Neural cell (in vitro differentiated cells): ENCODE data around the gene CAMSAP2. TPM values are rescaled to one million over a fixed set of nuclear protein-coding genes. Genes with fewer than 3 reads are reported as not detected.

Source experiments
- H2AFZ ChIP-seq: fragments of 200-600, 300-800 bp; sonication (generic), shearing (Covaris generic); 2 replicates; pipeline ENCODE4 v1.6.0; 2014; ENCODE audit warnings: low read depth, mild to moderate bottlenecking, antibody characterized with exemption, low read length, moderate library complexity
- H3F3A ChIP-seq: fragments of 200-600 bp; shearing (Covaris generic); 2 replicates; pipeline ENCODE4 v1.6.1; 2016; ENCODE audit warnings: mild to moderate bottlenecking, moderate library complexity, mixed read lengths, antibody characterized with exemption, low read length; ENCODE audit not compliant: insufficient read depth, poor library complexity, severe bottlenecking
- H3K27ac ChIP-seq: fragments of 200-600, 300-800 bp; sonication (generic), shearing (Covaris generic); 2 replicates; pipeline ENCODE4 v1.5.1; 2014; ENCODE audit warnings: mild to moderate bottlenecking, low read length, moderate library complexity
- H3K27me3 ChIP-seq: fragments of 300-800, 200-600 bp; sonication (generic), shearing (Covaris generic); 2 replicates; pipeline ENCODE4 v1.6.0; 2014; ENCODE audit warnings: mild to moderate bottlenecking, low read depth, low read length, moderate library complexity; ENCODE audit not compliant: insufficient read depth
- H3K36me3 ChIP-seq: fragments of 300-800, 200-600 bp; sonication (generic), shearing (Covaris generic); 2 replicates; pipeline ENCODE4 v1.5.1; 2014; ENCODE audit warnings: mild to moderate bottlenecking, antibody characterized with exemption, low read length, moderate library complexity; ENCODE audit not compliant: insufficient read depth
- H3K4me2 ChIP-seq: fragments of 300-800, 200-600 bp; sonication (generic), shearing (Covaris generic); 2 replicates; pipeline ENCODE4 v1.6.0; 2014; ENCODE audit warnings: mild to moderate bottlenecking, low read length
- H3K4me3 ChIP-seq: fragments of 300-800, 200-600 bp; sonication (generic), shearing (Covaris generic); 2 replicates; pipeline ENCODE4 v1.5.1; 2014; ENCODE audit warnings: mild to moderate bottlenecking, low read length, moderate library complexity
- H3K79me2 ChIP-seq: fragments of 200-600 bp; shearing (Covaris generic); replicated peaks from 2 replicates; pipeline ENCODE4 v1.6.0; 2014; ENCODE audit warnings: mild to moderate bottlenecking, low read length, moderate library complexity; ENCODE audit not compliant: insufficient read depth
- H3K9ac ChIP-seq: fragments of 300-800, 200-600 bp; sonication (generic), shearing (Covaris generic); 2 replicates; pipeline ENCODE4 v1.6.1; 2016; ENCODE audit warnings: mild to moderate bottlenecking, low read length, mixed read lengths
- H3K9me2 ChIP-seq: fragments of 200-600 bp; shearing (Covaris generic); 2 replicates; pipeline ENCODE4 v1.6.1; 2016; ENCODE audit warnings: mild to moderate bottlenecking, low read length, mixed read lengths; ENCODE audit not compliant: insufficient read depth
- H3K9me3 ChIP-seq: fragments of 200-600, 300-800 bp; sonication (generic), shearing (Covaris generic); 2 replicates; pipeline ENCODE4 v1.6.1; 2016; ENCODE audit warnings: mild to moderate bottlenecking, mixed run types, low read length, moderate library complexity, mixed read lengths
- H4K20me1 ChIP-seq: fragments of 200-600 bp; shearing (Covaris generic); 2 replicates; pipeline ENCODE4 v1.6.1; 2016; ENCODE audit warnings: mild to moderate bottlenecking, mixed run types; ENCODE audit not compliant: insufficient read depth
- EP300 ChIP-seq: fragments of 450-650 bp; conservative IDR thresholded peaks from 2 replicates; pipeline ENCODE4 v1.6.1; 2014; ENCODE audit warnings: antibody characterized with exemption, mild to moderate bottlenecking, moderate library complexity; ENCODE audit not compliant: poor library complexity, severe bottlenecking
- EZH2 ChIP-seq: fragments of 200-600, 300-800 bp; shearing (Covaris generic), sonication (generic); IDR thresholded peaks from 2 replicates; pipeline ENCODE4 v1.6.1; 2014; ENCODE audit warnings: antibody characterized with exemption, low read length, borderline replicate concordance, mild to moderate bottlenecking; ENCODE audit not compliant: insufficient read depth, poor library complexity, severe bottlenecking
- MXI1 ChIP-seq: fragments of 450-650 bp; conservative IDR thresholded peaks from 2 replicates; pipeline ENCODE4 v1.6.1; 2014; ENCODE audit warnings: antibody characterized with exemption, mild to moderate bottlenecking; ENCODE audit not compliant: poor library complexity, severe bottlenecking
- POLR2AphosphoS5 ChIP-seq: IDR thresholded peaks from 2 replicates; pipeline ENCODE4 v1.6.1; 2012
- RAD21 ChIP-seq: fragments of 450-650 bp; conservative IDR thresholded peaks from 2 replicates; pipeline ENCODE4 v1.6.1; 2014; ENCODE audit warnings: antibody characterized with exemption, mild to moderate bottlenecking, moderate library complexity
- SMC3 ChIP-seq: fragments of 450-650 bp; conservative IDR thresholded peaks from 2 replicates; pipeline ENCODE4 v1.6.1; 2014; ENCODE audit warnings: antibody characterized with exemption, mild to moderate bottlenecking, moderate library complexity; ENCODE audit not compliant: poor library complexity
- TAF1 ChIP-seq: IDR thresholded peaks from 2 replicates; pipeline ENCODE4 v1.6.1; 2012; ENCODE audit warnings: low read depth
- polyA plus RNA-seq: library from polyadenylated mRNA; depleted of rRNA; stranded (reverse); fragments of >200 nt; gene quantifications from 2 replicates; pipeline ENCODE4 v1.2.3, GENCODE V29; 2014
- TF ChIP-seq, protein P1 (sequence below): fragments of 450-650 bp; IDR thresholded peaks from 2 replicates; pipeline ENCODE4 v1.5.1; 2014; ENCODE audit warnings: antibody characterized with exemption, mild to moderate bottlenecking, moderate library complexity; ENCODE audit not compliant: poor library complexity, severe bottlenecking
- TF ChIP-seq, protein P2 (sequence below): IDR thresholded peaks from 2 replicates; pipeline ENCODE4 v1.6.1; 2012; ENCODE audit warnings: borderline replicate concordance

The CAMSAP2 gene
- polyA plus RNA-seq, 1 donor from 2014 or later, result 52.7 TPM

DNA sequence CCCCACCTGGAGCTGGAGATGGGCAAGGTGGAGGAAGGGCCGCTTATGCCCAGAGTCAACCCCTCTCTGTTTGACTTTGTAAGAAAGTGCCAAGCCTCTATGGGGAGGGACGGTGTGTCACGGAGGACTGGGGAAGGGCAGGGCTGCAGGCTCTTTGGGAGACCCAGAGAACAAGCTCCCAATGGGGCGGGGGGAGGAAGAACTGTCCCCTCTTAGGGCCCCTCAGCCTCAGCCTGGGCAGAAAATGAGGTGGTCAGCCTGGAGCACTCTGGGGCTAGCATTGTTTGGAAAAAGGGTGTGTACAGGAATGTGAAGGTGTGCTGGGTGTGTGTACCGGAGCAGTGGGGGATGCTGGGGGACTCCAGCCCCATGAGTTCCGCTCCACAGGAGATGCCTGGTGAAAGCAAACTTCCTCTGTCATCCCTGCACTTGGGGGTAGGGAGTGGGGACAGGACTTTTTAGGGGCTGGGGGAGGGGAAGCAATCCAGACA lies 154.8 kb downstream of the CAMSAP2 start:
- H3K27ac ChIP-seq, result no peak overlapping the region
- H4K20me1 ChIP-seq, result no peaks in the 10 kb centered on the region
- TF ChIP-seq SMC3 (no peak), EZH2 (no peak), TAF1 (no peak), POLR2AphosphoS5 (no peak), RAD21 (no peak), MXI1 (no peak), EP300 (no peak)
- TF ChIP-seq, protein P1, sequence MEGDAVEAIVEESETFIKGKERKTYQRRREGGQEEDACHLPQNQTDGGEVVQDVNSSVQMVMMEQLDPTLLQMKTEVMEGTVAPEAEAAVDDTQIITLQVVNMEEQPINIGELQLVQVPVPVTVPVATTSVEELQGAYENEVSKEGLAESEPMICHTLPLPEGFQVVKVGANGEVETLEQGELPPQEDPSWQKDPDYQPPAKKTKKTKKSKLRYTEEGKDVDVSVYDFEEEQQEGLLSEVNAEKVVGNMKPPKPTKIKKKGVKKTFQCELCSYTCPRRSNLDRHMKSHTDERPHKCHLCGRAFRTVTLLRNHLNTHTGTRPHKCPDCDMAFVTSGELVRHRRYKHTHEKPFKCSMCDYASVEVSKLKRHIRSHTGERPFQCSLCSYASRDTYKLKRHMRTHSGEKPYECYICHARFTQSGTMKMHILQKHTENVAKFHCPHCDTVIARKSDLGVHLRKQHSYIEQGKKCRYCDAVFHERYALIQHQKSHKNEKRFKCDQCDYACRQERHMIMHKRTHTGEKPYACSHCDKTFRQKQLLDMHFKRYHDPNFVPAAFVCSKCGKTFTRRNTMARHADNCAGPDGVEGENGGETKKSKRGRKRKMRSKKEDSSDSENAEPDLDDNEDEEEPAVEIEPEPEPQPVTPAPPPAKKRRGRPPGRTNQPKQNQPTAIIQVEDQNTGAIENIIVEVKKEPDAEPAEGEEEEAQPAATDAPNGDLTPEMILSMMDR, result no peak
- TF ChIP-seq, protein P2, sequence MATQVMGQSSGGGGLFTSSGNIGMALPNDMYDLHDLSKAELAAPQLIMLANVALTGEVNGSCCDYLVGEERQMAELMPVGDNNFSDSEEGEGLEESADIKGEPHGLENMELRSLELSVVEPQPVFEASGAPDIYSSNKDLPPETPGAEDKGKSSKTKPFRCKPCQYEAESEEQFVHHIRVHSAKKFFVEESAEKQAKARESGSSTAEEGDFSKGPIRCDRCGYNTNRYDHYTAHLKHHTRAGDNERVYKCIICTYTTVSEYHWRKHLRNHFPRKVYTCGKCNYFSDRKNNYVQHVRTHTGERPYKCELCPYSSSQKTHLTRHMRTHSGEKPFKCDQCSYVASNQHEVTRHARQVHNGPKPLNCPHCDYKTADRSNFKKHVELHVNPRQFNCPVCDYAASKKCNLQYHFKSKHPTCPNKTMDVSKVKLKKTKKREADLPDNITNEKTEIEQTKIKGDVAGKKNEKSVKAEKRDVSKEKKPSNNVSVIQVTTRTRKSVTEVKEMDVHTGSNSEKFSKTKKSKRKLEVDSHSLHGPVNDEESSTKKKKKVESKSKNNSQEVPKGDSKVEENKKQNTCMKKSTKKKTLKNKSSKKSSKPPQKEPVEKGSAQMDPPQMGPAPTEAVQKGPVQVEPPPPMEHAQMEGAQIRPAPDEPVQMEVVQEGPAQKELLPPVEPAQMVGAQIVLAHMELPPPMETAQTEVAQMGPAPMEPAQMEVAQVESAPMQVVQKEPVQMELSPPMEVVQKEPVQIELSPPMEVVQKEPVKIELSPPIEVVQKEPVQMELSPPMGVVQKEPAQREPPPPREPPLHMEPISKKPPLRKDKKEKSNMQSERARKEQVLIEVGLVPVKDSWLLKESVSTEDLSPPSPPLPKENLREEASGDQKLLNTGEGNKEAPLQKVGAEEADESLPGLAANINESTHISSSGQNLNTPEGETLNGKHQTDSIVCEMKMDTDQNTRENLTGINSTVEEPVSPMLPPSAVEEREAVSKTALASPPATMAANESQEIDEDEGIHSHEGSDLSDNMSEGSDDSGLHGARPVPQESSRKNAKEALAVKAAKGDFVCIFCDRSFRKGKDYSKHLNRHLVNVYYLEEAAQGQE, result no peak
- peaks cover 38% of the 10 kb centered on the region for H3K79me2 ChIP-seq
- H3F3A ChIP-seq, result no peaks in the 10 kb centered on the region
- H3K27me3 ChIP-seq, result no peaks in the 10 kb centered on the region
- no peak overlapping the region for H3K4me3 ChIP-seq
- no peaks in the 10 kb centered on the region for H3K9me2 ChIP-seq
- no peak overlapping the region for H2AFZ ChIP-seq
- no peaks in the 10 kb centered on the region for H3K9me3 ChIP-seq
- no peaks in the 10 kb centered on the region for H3K36me3 ChIP-seq
- H3K4me2 ChIP-seq, result no peak overlapping the region
- H3K9ac ChIP-seq, result no peak overlapping the region

DNA sequence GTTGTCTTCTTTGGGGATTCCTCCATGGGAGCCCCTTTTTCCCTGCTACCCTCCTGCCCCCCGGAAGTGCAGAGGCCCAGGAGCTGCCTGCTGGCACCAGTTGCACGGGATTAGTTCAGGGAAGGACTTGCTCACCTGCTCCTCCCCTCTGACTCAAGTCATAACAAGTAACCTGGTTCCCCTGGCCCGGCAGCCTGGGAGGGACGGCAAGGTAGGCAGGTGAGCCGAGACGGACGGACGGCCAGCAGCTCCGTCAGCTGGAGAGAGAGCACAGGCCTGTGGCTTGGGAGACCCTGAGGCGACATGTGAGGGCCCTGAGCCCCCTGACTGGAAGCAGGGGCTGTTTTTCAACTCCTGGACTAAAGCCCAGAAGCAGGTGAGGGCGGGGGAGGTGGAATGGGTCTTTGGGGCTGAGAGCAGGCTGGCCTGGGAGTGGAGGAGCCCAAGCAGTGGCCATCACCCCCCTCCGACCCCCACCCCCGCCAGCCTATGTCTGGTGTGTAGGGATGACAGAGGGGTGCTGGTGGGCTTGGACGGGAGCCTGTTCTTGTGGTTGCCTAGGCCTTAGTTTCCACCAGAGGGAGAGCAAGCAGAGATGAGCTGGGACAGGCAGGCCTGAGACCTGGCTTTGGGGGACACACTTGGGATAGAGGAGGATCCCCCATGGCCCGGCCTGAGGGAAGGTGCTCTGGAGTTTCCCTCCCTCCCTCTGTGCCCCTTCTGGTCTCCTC lies 156.2 kb downstream of the CAMSAP2 start, which contains the start of gene INAVA:
TSS of gene INAVA (plus strand) at position 189 of the 731 bp plus-strand sequence. CDS start 3,501 bp downstream, outside the sequence.
- peaks cover 38% of the 10 kb centered on the region for H3K79me2 ChIP-seq
- no peak within 1 kb of the TSS for H3K27ac ChIP-seq
- no peak within 1 kb of the TSS for H2AFZ ChIP-seq
- H3K9me3 ChIP-seq, result no peaks in the 10 kb centered on the region
- H3F3A ChIP-seq, result no peaks in the 10 kb centered on the region
- TF ChIP-seq MXI1, result no peak
- TF ChIP-seq TAF1, result no peak
- TF ChIP-seq, protein P1, result no peak
- no peak for TF ChIP-seq SMC3
- TF ChIP-seq EZH2, result no peak
- TF ChIP-seq RAD21, result no peak
- TF ChIP-seq EP300, result no peak
- TF ChIP-seq, protein P2, result no peak
- no peaks in the 10 kb centered on the region for H4K20me1 ChIP-seq
- H3K36me3 ChIP-seq, result no peaks in the 10 kb centered on the region
- no peaks in the 10 kb centered on the region for H3K9me2 ChIP-seq
- H3K4me3 ChIP-seq, result no peak within 1 kb of the TSS
- no peak within 1 kb of the TSS for H3K9ac ChIP-seq
- H3K4me2 ChIP-seq, result no peak within 1 kb of the TSS
- H3K27me3 ChIP-seq, result no peaks in the 10 kb centered on the region
